Rectal smooth muscle tissue (tissue), 1 donor: ENCODE data around the gene SMC6.

Source experiments
- H3K27ac ChIP-seq: one replicate; pipeline ENCODE4 v1.7.0; 2013; ENCODE audit warnings: low read depth, low read length, inconsistent platforms
- H3K27me3 ChIP-seq: one replicate; pipeline ENCODE4 v1.7.0; 2013; ENCODE audit warnings: low read length; ENCODE audit not compliant: control insufficient read depth, insufficient read depth
- H3K36me3 ChIP-seq: one replicate; pipeline ENCODE4 v1.7.0; 2013; ENCODE audit warnings: low read length; ENCODE audit not compliant: control insufficient read depth, insufficient read depth
- H3K4me1 ChIP-seq: one replicate; pipeline ENCODE4 v1.7.0; 2013; ENCODE audit warnings: low read length; ENCODE audit not compliant: control insufficient read depth, insufficient read depth
- H3K4me3 ChIP-seq: one replicate; pipeline ENCODE4 v1.7.0; 2013; ENCODE audit warnings: low read length
- H3K9ac ChIP-seq: one replicate; pipeline ENCODE4 v1.7.0; 2013; ENCODE audit warnings: low read length

The SMC6 gene

DNA sequence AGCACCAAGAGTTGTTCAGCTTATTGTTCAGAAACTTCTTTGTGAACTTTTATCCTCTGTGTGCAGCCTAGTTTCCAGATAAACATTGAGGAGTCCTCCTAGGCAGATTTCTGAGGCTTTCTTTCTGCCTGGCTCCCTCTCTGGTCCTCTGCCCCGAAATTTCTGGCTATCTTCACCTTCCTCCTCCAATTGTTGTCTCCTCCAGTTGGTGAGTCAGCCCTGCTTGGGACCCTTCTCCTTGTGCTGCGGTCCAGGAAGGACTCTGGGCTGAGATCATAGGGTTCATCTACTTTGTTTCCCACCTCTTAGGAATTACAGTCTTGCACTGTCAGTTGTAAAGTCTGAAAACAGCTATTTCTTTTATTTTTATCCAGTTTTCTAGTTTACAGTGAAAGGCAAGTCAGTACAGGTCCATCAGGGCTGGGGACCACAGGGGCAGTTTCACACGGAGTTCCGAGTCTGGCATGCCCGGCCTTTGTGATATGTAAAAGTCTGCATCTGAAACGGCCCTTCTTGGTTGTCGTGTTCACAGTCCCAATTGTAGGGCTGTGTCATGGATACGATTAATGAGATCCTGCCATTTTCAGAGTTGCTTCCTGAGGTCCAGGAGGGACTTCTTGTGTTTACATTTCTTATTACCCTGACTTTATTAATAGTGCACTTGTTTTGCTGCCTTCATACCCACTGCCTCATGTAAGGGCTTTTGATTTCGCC lies 100.8 kb downstream of the SMC6 start:
- Histone ChIP-seq H3K4me3 (no peak overlapping the region), H3K27me3 (no peaks in the 10 kb centered on the region), H3K4me1 (no peaks in the 10 kb centered on the region), H3K27ac (no peak overlapping the region), H3K9ac (no peak overlapping the region), H3K36me3 (no peaks in the 10 kb centered on the region)

DNA sequence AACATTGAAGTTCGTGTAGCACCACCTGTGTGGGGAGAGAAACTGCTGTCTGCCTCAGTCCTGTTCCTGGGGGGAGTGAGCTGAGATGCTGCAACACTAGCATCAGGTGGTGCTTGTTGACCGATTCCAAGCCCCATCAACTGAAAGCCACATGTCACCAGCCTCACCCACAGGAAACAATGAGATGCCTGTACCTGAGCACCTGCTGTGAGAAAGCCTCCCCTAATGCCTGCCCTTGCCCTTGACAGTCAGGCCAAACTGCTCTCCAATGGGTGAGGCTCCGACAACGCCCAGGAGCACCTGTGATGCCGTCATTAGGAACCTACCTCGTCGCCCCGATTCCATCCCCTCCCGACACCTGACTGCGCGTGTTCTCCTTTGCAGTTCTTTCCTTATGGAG lies 104.6 kb downstream of the SMC6 start:
- Histone ChIP-seq H3K9ac (no peak overlapping the region), H3K4me3 (no peak overlapping the region), H3K27me3 (no peaks in the 10 kb centered on the region), H3K36me3 (no peaks in the 10 kb centered on the region), H3K4me1 (no peaks in the 10 kb centered on the region), H3K27ac (no peak overlapping the region)

DNA sequence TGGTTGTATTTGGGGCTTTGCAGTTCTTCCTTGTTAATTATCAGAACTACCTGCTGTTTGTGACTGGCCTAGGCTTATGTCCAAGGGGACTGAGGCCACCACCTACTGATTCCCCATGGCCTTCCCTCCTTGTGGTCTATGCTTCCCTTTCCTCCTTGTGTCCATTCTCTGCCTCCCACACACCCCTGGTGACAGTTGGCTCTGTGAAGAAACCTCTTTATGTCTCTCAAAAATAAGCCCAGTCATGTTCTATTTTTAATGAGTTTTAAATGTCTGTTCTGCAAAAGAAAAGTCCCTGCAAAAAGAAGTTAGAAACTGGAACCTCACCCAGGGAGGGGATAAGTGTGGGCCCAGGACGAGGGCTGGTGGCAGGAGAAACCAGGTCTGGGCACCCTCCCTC lies 105.0 kb downstream of the SMC6 start:
- H3K27me3 ChIP-seq: no peaks in the 10 kb centered on the region
- no peak overlapping the region for H3K9ac ChIP-seq
- no peaks in the 10 kb centered on the region for H3K4me1 ChIP-seq
- no peak overlapping the region for H3K4me3 ChIP-seq
- H3K36me3 ChIP-seq: no peaks in the 10 kb centered on the region
- H3K27ac ChIP-seq: no peak overlapping the region

DNA sequence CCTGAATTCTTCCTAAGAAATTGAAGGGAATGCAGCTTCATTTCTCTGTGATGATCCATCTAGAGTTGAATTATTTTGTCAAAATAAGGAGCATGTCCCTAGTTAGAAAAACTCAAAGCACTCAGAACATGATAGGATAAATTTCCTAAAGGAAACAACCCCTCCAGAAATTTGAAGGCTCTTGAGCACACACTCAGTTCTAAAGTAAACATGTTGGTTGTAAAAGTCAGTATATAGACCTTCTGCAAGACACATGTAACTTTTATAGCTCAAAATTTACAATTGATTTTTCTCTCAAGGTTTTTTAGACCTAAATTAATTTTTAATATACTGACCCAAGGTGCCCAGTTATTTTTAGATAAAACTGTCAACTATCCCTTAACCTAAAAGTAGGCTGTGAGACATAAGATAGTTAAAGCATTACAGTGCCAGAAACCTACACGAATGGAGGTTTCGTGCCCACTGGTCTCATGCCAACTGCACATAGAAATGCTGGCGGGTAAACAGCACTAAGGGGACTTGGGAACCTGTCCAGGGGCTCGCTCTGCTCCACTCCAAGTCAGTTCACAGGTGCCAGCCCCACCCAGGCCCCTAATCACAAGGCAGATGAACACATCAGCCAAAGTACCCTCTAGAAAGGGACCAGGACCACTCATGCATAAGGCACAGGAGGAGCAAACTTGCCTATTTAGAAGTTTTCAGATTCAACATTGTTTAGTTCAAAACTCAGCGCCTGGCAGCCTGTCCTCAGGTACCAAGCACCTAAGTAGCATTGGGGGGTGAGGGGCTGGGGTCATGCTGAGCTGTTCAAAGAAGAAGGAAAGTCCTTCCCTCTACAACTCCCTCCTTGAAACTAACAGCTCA lies 106.5 kb downstream of the SMC6 start:
- Histone ChIP-seq H3K4me1 (peaks cover 3% of the 10 kb centered on the region), H3K27ac (no peak overlapping the region), H3K36me3 (no peaks in the 10 kb centered on the region), H3K9ac (no peak overlapping the region), H3K27me3 (no peaks in the 10 kb centered on the region), H3K4me3 (no peak overlapping the region)

DNA sequence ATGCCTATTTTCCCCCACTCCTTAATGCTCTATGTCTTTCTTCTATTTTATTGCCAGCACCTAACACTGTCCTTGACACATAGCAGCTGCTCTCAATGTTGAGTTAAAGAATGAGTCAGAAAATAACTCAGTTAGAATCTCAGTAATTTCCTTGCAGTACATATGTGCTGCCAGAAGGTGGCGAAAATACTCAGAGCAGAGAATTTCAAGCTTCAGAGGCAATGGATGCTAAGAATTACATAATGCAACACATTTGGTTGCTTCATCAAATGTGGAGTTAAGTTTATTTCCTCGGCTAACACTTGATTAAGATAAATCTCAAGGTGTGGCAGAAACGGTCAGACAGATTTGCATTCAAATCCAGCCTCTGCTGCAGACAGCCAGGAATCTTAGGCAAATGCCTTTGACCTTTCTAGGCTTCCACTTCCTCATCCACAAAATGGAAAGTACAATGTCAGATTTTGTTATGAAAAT lies 107.5 kb downstream of the SMC6 start:
- no peak overlapping the region for H3K27ac ChIP-seq
- peaks cover 3% of the 10 kb centered on the region for H3K4me1 ChIP-seq
- H3K4me3 ChIP-seq: no peak overlapping the region

DNA sequence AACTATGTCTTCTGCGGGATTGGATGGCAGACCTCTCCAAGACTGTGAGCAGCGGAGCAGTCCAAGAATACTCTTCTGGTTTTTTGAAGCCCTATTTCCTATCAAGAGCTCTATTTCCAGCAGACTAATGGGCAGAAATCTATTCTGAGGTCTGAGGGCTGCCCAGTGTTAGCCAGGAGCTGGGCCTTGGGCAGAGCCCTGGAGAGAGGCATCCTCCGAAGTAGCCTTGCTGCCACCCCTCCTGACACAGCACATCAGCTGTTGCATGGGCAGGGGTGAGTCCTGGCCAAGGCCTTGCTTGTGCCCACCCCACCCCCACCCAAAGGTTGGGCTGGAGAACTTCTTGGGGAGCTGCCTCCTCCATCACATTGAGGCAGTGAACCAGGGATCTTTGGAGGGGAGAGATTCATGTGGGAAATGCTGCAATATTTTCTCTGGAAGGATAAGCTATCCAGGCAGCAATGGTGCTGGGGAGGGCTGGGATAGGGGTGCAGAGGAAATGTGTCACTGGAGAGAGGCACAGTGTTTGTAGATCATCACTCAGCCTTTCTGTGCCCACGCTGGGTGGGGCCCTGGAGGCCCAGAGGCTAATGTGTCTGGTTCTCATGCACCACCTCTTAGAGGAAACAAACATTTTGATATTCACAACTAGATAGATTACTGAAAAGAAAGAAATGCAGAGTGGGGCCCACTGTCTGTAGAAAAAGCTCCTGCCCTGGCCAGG lies 108.5 kb downstream of the SMC6 start:
- no peaks in the 10 kb centered on the region for H3K27me3 ChIP-seq
- peak overlapping the region; percentile 7 for H3K9ac ChIP-seq
- no peaks in the 10 kb centered on the region for H3K36me3 ChIP-seq
- H3K4me1 ChIP-seq: peaks cover 3% of the 10 kb centered on the region
- H3K27ac ChIP-seq: no peak overlapping the region
- H3K4me3 ChIP-seq: no peak overlapping the region

More for the DNA sequence above, 107.5 kb downstream of the SMC6 start:
- H3K36me3 ChIP-seq: no peaks in the 10 kb centered on the region
- no peak overlapping the region for H3K9ac ChIP-seq
- no peaks in the 10 kb centered on the region for H3K27me3 ChIP-seq

DNA sequence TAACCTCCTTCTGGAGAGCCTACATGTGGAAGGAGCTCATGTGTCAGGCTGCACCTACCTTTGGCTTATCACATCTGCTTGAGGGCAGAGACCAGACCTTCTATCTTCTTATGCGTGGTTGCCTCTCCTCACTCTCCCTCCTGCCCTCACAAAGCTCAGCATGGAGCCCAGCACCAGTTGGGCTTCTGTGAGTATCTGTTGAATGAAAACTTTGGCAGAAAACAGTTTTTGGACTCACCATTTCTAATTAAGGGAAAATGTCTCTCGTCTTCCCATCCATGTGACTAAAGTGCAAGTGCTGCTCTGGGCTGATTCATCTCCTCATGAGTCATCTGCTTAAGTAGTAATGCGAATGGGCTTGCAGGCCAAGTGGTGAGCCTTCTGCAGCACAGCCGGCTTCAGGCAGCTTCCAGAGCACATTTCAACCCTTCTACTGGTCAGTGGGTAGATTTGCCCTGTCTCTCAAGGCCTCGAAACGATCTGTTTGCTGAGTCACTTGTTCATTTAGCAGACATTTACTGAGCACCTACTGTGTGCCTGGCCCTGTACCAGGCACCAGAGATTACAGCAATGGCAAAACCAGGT lies 110.5 kb downstream of the SMC6 start:
- no peak overlapping the region for H3K4me3 ChIP-seq
- H3K36me3 ChIP-seq: no peaks in the 10 kb centered on the region
- H3K27me3 ChIP-seq: no peaks in the 10 kb centered on the region
- peaks cover 3% of the 10 kb centered on the region for H3K4me1 ChIP-seq
- no peak overlapping the region for H3K9ac ChIP-seq
- no peak overlapping the region for H3K27ac ChIP-seq

DNA sequence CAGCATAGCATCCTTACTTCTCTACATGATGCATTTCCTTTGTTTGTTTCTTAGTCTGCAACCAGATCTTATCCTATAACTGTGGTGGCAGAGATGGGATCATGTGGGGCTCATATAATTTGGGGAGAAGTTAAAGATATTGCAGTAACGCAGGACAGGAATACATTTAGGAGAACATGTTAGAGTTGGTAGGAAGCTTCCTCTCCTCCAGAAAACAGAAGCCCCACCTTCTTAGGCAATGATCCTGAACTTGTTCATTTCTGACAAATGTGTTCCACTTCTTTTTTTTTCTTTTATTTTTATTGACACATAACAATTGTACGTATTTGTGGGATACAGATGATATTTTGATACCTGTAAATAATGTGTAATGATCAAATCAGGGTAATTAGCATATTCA lies 113.2 kb downstream of the SMC6 start:
- Histone ChIP-seq H3K36me3 (no peaks in the 10 kb centered on the region), H3K27me3 (no peaks in the 10 kb centered on the region), H3K27ac (no peak overlapping the region), H3K4me3 (no peak overlapping the region), H3K4me1 (peaks cover 3% of the 10 kb centered on the region), H3K9ac (no peak overlapping the region)

DNA sequence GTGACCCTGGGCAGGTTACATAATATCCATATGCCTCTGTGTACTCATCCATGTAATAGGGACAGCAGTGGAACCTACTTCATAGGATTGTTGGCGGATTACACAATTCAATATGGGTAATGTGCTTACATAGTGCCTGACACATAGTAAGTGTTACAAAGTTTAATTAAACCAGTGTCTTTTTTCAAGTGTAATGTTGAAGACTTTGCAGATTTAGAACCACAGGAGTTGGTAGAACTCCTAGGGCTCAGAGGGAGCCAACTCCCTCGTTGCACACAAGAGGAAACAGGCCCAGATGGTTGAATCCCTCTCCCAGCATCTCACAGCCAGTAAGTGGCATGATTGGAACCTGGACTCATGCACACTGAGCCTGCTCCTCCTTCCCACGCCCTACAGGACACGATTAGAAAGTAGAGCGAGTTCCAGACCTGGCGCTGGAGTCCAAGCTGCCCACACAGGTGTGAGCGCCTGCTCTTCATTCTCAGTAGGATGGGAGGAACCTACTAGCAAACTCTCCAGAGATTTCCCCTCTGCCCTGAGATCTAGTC lies 115.3 kb downstream of the SMC6 start:
- Histone ChIP-seq H3K36me3 (no peaks in the 10 kb centered on the region), H3K4me3 (no peak overlapping the region), H3K9ac (no peak overlapping the region), H3K4me1 (peaks cover 3% of the 10 kb centered on the region), H3K27ac (no peak overlapping the region), H3K27me3 (no peaks in the 10 kb centered on the region)

DNA sequence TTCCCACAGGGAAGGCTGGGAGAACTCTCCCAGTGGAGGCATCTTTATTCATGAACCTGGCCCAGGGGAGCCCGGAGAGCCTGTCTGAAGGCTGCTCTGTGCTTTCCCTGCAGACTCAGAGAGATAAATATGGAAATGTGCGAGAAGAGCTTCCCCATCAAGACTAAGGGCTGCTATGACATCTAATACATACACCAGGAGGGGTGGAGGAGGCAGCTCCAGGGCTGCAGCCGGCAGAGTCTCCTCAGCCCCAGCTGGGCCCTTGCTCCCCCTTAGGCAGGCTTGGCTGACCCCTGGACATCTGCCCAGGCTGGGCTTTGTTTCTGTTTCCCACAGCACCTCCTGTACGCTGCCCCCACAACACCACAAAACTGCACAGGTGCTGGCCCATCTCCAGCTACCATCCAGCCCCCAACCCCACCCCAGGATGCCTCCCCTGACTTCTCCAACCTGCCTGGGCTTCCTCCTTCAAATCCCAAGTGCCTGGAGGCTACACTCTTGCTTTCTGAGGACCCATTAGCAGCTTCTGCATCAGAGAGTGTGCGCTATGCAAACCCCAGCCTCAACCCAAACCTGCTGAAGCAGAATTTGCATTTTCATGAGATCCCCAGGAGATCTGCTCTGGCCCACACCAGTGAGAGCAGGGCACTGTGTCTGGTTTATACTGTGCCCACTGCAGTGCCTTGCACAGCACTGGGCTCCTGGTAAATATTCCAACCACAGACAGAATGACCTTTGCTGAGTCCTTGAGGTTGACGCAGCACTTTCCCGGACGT lies 116.3 kb downstream of the SMC6 start:
- no peaks in the 10 kb centered on the region for H3K4me1 ChIP-seq
- H3K9ac ChIP-seq: no peak overlapping the region
- no peaks in the 10 kb centered on the region for H3K27me3 ChIP-seq
- H3K4me3 ChIP-seq: no peak overlapping the region
- no peaks in the 10 kb centered on the region for H3K36me3 ChIP-seq
- no peak overlapping the region for H3K27ac ChIP-seq

DNA sequence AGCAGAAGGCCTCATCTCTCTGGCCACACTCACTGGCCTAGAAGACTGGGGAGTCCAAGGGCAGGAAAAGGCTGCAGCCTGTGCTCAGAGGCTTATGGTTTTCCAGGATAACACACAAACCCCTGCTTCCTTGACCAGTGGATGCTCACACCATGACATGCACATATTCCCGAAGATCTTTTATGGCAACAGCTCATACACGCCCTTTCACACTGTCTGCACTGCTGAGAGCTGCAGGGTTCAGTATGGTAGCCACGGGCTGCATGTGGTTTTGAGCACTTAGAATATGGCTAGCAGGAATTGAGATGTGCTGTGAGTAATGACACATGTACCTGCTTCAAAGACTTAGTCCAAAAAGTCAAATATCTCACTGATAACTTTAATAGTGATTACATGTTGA lies 117.4 kb downstream of the SMC6 start:
- no peaks in the 10 kb centered on the region for H3K27me3 ChIP-seq
- H3K36me3 ChIP-seq: no peaks in the 10 kb centered on the region
- no peak overlapping the region for H3K27ac ChIP-seq
- H3K9ac ChIP-seq: no peak overlapping the region
- H3K4me3 ChIP-seq: no peak overlapping the region
- H3K4me1 ChIP-seq: no peaks in the 10 kb centered on the region
